ENCODE measurements around the gene CFAP141. TPM values are rescaled to one million over a fixed set of nuclear protein-coding genes. Genes with fewer than 3 reads are reported as not detected.

Gene CFAP141
- polyA plus RNA-seq, 2 of the 4 experiments (the other 2 are of a cell fraction): not detected

- TF ChIP-seq CBX2 (IDR thresholded peaks at IDR 0.05; ENCODE audit: borderline replicate concordance, low read depth) (no peak), SMC3 (IDR thresholded peaks at IDR 0.05) (no peak), RNF2 (IDR thresholded peaks at IDR 0.05; ENCODE audit: borderline replicate concordance, low read depth) (no peak), CHD4 (IDR thresholded peaks at IDR 0.05; ENCODE audit: borderline replicate concordance) (no peak)
Observed at GRCh38 chr1:154253671-154254070, 47.5 kb upstream of the CFAP141 start (continued).

DNA sequence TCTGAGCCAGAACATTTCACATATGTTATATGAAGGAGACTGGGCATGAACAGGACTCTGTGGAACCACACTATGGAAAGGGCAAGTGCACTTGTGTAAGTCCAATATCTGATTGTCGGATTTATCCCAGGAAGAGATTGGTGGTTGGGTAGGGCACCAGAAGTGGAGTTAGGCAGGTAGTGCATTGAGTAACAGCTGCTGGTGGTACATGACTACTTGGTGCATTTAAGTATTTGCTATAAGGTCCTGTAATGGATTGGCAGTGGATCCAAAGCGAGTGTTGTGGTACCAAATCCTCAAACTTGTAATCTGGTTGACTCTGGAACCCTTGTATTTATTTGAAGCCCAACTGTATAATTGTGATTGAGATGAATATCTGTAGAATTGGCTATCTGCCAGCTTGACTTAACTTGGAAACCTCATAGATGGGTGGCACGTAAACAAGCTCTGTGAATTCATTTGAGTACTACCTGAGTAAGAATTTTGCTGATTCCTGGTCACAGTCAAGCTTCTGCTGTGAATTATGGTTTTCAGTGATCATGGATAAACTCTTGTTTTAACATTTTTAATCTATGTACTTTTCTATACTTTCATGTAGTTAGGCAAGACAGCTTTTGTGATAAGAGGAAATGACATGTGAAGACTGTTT, 35.7 kb upstream of the CFAP141 start:
- no peaks in the 10 kb centered on the region for H3K4me1 ChIP-seq
- TF ChIP-seq MAZ (IDR thresholded peaks at IDR 0.05; ENCODE audit: borderline replicate concordance, low read depth, low read length) (no peak), PHF8 (IDR thresholded peaks at IDR 0.05; ENCODE audit: borderline replicate concordance, low read depth) (no peak), RARB (CRISPR knock-in tag; IDR thresholded peaks at IDR 0.05) (no peak), JUNB (IDR thresholded peaks at IDR 0.05) (no peak), FOSB (CRISPR knock-in tag; IDR thresholded peaks at IDR 0.05) (no peak), POLR2AphosphoS2 (conservative IDR thresholded peaks at IDR 0.05; ENCODE audit: low read length) (no peak), CHD4 (IDR thresholded peaks at IDR 0.05; ENCODE audit: borderline replicate concordance) (no peak), EHF (CRISPR knock-in tag; IDR thresholded peaks at IDR 0.05) (no peak), HEYL (CRISPR knock-in tag; IDR thresholded peaks at IDR 0.05) (no peak), ZFP36 (IDR thresholded peaks at IDR 0.05; ENCODE audit: borderline replicate concordance, partially characterized antibody) (no peak), EP300 (IDR thresholded peaks at IDR 0.05) (no peak), FOSL2 (IDR thresholded peaks at IDR 0.05) (no peak), FOSL2 (CRISPR knock-in tag; IDR thresholded peaks at IDR 0.05) (no peak), MYC (IDR thresholded peaks at IDR 0.05; ENCODE audit: borderline replicate concordance, low read length) (no peak), KDM5A (IDR thresholded peaks at IDR 0.05) (no peak), JUN (IDR thresholded peaks at IDR 0.05) (no peak), POLR2A (IDR thresholded peaks at IDR 0.05; ENCODE audit: low read length) (no peak), HOXB13 (CRISPR knock-in tag; IDR thresholded peaks at IDR 0.05; ENCODE audit: low read depth) (no peak), ZSCAN20 (CRISPR knock-in tag; IDR thresholded peaks at IDR 0.05) (no peak), HDAC2 (IDR thresholded peaks at IDR 0.05) (no peak), HMGXB4 (CRISPR knock-in tag; IDR thresholded peaks at IDR 0.05; ENCODE audit: borderline replicate concordance) (no peak)
- ChIA-PET POLR2A (no interaction called here), CTCF (interaction anchor here (1.0 to 1.2 kb wide), 2 partner anchors 42 to 305 kb away, joined by 3 read pairs; no protein-coding TSS in a partner anchor)
- WGBS (ENCODE audit: missing lambda C conversion rate): 97% methylated on average over 3 of the region's 3 CpGs
- no peak overlapping the region for H3K4me2 ChIP-seq
- H3K27ac ChIP-seq: no peak overlapping the region
- DNase-seq (ENCODE audit: low read depth in 1 of 2, low spot score in 1 of 2) (no peak), FAIRE-seq (no peak), ATAC-seq (no peak)
- H3K9me3 ChIP-seq: no peaks in the 10 kb centered on the region
- no peak overlapping the region for H3K4me3 ChIP-seq

GRCh38 chr1:154240294-154240833, 34.2 kb upstream of the CFAP141 start:
- no peak overlapping the region for H3K27ac ChIP-seq
- ChIA-PET POLR2A (no interaction called here), CTCF (interaction anchor here (0.9 kb wide), 1 partner anchor 9 kb away, joined by 3 read pairs; no protein-coding TSS in a partner anchor)
- no peaks in the 10 kb centered on the region for H3K4me1 ChIP-seq
- TF ChIP-seq ZC3H11A (IDR thresholded peaks at IDR 0.05) (no peak), MAFK (IDR thresholded peaks at IDR 0.05; ENCODE audit: partially characterized antibody) (peak; percentile 96)
- WGBS (ENCODE audit: missing lambda C conversion rate): 91% methylated on average over 3 of the region's 3 CpGs
- no peak for DNase-seq (ENCODE audit: low read depth in 1 of 2, low spot score in 1 of 2)
- no peak for FAIRE-seq
- no peak overlapping the region for H3K4me3 ChIP-seq
- no peaks in the 10 kb centered on the region for H3K9me3 ChIP-seq
- no peak for ATAC-seq
- no peak overlapping the region for H3K4me2 ChIP-seq

All from A549 (cell line).